Tibial nerve (tissue), 4 donors: ENCODE results near the gene RYR3. TPM values are rescaled to one million over a fixed set of nuclear protein-coding genes. Genes with fewer than 3 reads are reported as not detected.
"Not testable (repeated sequence)": the region's sequence is repeated elsewhere in the genome, so short reads cannot be mapped to it uniquely, and the experiment has no call there.

Experiments used
- DNase-seq, 2 donors: peaks; one replicate each; pipeline ENCODE4 v3.0.0-alpha.2; 2019; ENCODE audit warnings: low spot score in 2 of 2
- H3K27ac ChIP-seq, 4 donors: fragments of 200-600 bp; sonication (generic) in 3 of 4; one replicate each; pipeline ENCODE4 v1.5.1; 2017 to 2019; ENCODE audit warnings: mild to moderate bottlenecking in 1 of 4
- H3K27me3 ChIP-seq, 2 donors: fragments of 200-600 bp; sonication (generic) in 1 of 2; one replicate each; pipeline versions ENCODE4 v1.5.1 to v1.6.0; 2017 to 2019
- H3K36me3 ChIP-seq, 3 donors: fragments of 200-600 bp; sonication (generic); one replicate each; pipeline ENCODE4 v1.5.1; 2018 to 2019
- H3K4me1 ChIP-seq, 4 donors: fragments of 200-600 bp; sonication (generic) in 3 of 4; one replicate each; pipeline ENCODE4 v1.5.1; 2017 to 2019
- H3K4me3 ChIP-seq, 4 donors: fragments of 200-600 bp; sonication (generic) in 3 of 4; one replicate each; pipeline ENCODE4 v1.5.1; 2017 to 2019; ENCODE audit warnings: mild to moderate bottlenecking in 1 of 4, moderate library complexity in 1 of 4
- H3K9me3 ChIP-seq, 4 donors: fragments of 200-600 bp; sonication (generic) in 3 of 4; one replicate each; pipeline ENCODE4 v1.5.1; 2017 to 2019
- CTCF ChIP-seq, 5 experiments: fragments of 200-600 bp in 3 of 5; fragments of 450-650 bp in 2 of 5; sonication (generic) in 3 of 5; IDR thresholded peaks; one replicate each; pipeline ENCODE4 v1.5.1; 2016 to 2019; ENCODE audit warnings: antibody characterized with exemption in 5 of 5, mild to moderate bottlenecking in 3 of 5, moderate library complexity in 2 of 5
- EP300 ChIP-seq, 2 donors: sonication (generic); formaldehyde crosslinking; IDR thresholded peaks; one replicate each; pipeline ENCODE4 v1.6.1; 2017; ENCODE audit warnings: antibody characterized with exemption in 2 of 2, mild to moderate bottlenecking in 1 of 2
- POLR2A ChIP-seq, 2 donors: fragments of 450-650 bp; IDR thresholded peaks; one replicate each; pipeline ENCODE4 v1.6.1; 2017; ENCODE audit warnings: antibody characterized with exemption in 2 of 2, mild to moderate bottlenecking in 2 of 2, moderate library complexity in 2 of 2
- WGBS, 2 donors: methylation state at CpG; one replicate each; pipeline ENCODE4 v1.1.5; 2018; 5-methylcytosine and 5-hydroxymethylcytosine counted together
- total RNA-seq, 4 donors: library from RNA; depleted of rRNA; stranded (reverse); fragments of >200 nt; gene quantifications; one replicate each; pipeline ENCODE4 v1.1.0, GENCODE V29; 2016

RYR3 gene
- total RNA-seq, 4 donors from 2014 or later: 1.2 to 7.0 (median 5.4) TPM

GRCh38 chr15:33581032-33581431 is 270.3 kb downstream of the RYR3 start:
- no peak overlapping the region for H3K27ac ChIP-seq
- whole genome bisulfite sequencing, 2 donors: 34 to 49% methylated on average over 3 of the region's 3 CpGs
- no peak for DNase-seq

GRCh38 chr15:33584797-33585196 is 274.0 kb downstream of the RYR3 start:
- no peaks in the 10 kb centered on the region for H3K27me3 ChIP-seq
- no peak overlapping the region for H3K27ac ChIP-seq
- TF ChIP-seq CTCF (IDR thresholded peaks at IDR 0.05): no peak
- no peak for TF ChIP-seq EP300 (IDR thresholded peaks at IDR 0.05)
- no peak for TF ChIP-seq POLR2A (IDR thresholded peaks at IDR 0.05)
- no peak for DNase-seq
- no peaks in the 10 kb centered on the region for H3K9me3 ChIP-seq
- WGBS, 2 donors: 46 to 56% methylated on average over 8 of the region's 8 CpGs
- H3K4me3 ChIP-seq: no peak overlapping the region
- H3K4me1 ChIP-seq: no peaks in the 10 kb centered on the region
- no peaks in the 10 kb centered on the region for H3K36me3 ChIP-seq

More at GRCh38 chr15:33581032-33581431, 270.3 kb downstream of the RYR3 start:
- H3K9me3 ChIP-seq: no peaks in the 10 kb centered on the region
- H3K4me1 ChIP-seq: no peaks in the 10 kb centered on the region
- no peak for TF ChIP-seq EP300 (IDR thresholded peaks at IDR 0.05)
- no peak for TF ChIP-seq POLR2A (IDR thresholded peaks at IDR 0.05)
- TF ChIP-seq CTCF (IDR thresholded peaks at IDR 0.05): no peak
- H3K36me3 ChIP-seq: no peaks in the 10 kb centered on the region
- H3K4me3 ChIP-seq: no peak overlapping the region
- no peaks in the 10 kb centered on the region for H3K27me3 ChIP-seq

- WGBS, 2 donors: 60 to 75% methylated on average over 17 of the region's 17 CpGs
- no peak for TF ChIP-seq CTCF (IDR thresholded peaks at IDR 0.05)
- TF ChIP-seq EP300 (IDR thresholded peaks at IDR 0.05): no peak
- no peak for TF ChIP-seq POLR2A (IDR thresholded peaks at IDR 0.05)
- H3K27me3 ChIP-seq: no peaks in the 10 kb centered on the region
- H3K4me1 ChIP-seq: no peaks in the 10 kb centered on the region
- no peaks in the 10 kb centered on the region for H3K9me3 ChIP-seq
- no peaks in the 10 kb centered on the region for H3K36me3 ChIP-seq
- H3K4me3 ChIP-seq: no peak overlapping the region
- no peak overlapping the region for H3K27ac ChIP-seq
- DNase-seq: no peak
These were observed 276.3 kb downstream of the RYR3 start for GRCh38 chr15:33586786-33587697.

DNA sequence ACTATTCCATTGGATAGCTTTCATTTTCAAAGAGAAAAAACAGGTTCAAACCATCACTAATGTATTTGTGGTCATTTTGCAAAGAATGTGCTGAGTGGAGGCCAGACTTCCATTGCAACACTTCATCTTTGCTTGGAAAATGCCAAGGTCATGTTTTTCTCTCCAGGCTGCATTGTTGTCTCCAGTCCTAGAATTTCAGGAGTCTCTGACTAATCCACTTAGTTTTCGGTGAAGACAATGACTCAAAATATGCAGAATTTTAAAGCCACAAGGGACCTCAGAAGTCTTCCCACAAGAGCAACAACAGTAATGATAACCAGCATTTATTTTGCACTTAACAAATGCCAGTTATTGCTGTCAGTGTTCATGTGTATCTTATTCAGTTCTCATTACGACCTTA is 277.0 kb downstream of the RYR3 start:
- H3K36me3 ChIP-seq: no peaks in the 10 kb centered on the region
- H3K27ac ChIP-seq: no peak overlapping the region
- TF ChIP-seq POLR2A (IDR thresholded peaks at IDR 0.05) (no peak), EP300 (IDR thresholded peaks at IDR 0.05) (no peak), CTCF (IDR thresholded peaks at IDR 0.05) (no peak)
- no peaks in the 10 kb centered on the region for H3K27me3 ChIP-seq
- WGBS, 2 donors: 20 to 22% methylated on average over 2 of the region's 2 CpGs
- no peaks in the 10 kb centered on the region for H3K9me3 ChIP-seq
- no peaks in the 10 kb centered on the region for H3K4me1 ChIP-seq
- DNase-seq: no peak
- H3K4me3 ChIP-seq: no peak overlapping the region

- Histone ChIP-seq H3K4me1 (no peaks in the 10 kb centered on the region), H3K36me3 (no peaks in the 10 kb centered on the region), H3K4me3 (no peak overlapping the region), H3K27me3 (no peaks in the 10 kb centered on the region), H3K27ac (no peak overlapping the region), H3K9me3 (no peaks in the 10 kb centered on the region)
- 86 to 93% methylated on average over 5 of the region's 5 CpGs for whole genome bisulfite sequencing, 2 donors
- no peak for TF ChIP-seq POLR2A (IDR thresholded peaks at IDR 0.05)
- no peak for TF ChIP-seq CTCF (IDR thresholded peaks at IDR 0.05)
- no peak for TF ChIP-seq EP300 (IDR thresholded peaks at IDR 0.05)
- no peak for DNase-seq
These were observed 282.1 kb downstream of the RYR3 start for GRCh38 chr15:33592864-33593263.

- H3K4me1 ChIP-seq, H3K27me3 ChIP-seq, H3K36me3 ChIP-seq, H3K27ac ChIP-seq, H3K4me3 ChIP-seq, DNase-seq, H3K9me3 ChIP-seq: not testable (repeated sequence)
- 54 to 59% methylated on average over 4 of the region's 4 CpGs for WGBS, 2 donors
These were observed 287.6 kb downstream of the RYR3 start for GRCh38 chr15:33598382-33598781.
